GM18511 (cell line): ENCODE measurements around the gene CST7.
"Not testable (repeated sequence)": the region's sequence is repeated elsewhere in the genome, so short reads cannot be mapped to it uniquely, and the experiment has no call there.

Experiments
- ATAC-seq: cut with Tn5 transposase; IDR thresholded peaks from one replicate; pipeline ENCODE4 v1.9.1; 2021; ENCODE audit warnings: mild to moderate bottlenecking, moderate library complexity; ENCODE audit not compliant: unreplicated experiment

CST7 gene, protein sequence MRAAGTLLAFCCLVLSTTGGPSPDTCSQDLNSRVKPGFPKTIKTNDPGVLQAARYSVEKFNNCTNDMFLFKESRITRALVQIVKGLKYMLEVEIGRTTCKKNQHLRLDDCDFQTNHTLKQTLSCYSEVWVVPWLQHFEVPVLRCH

DNA sequence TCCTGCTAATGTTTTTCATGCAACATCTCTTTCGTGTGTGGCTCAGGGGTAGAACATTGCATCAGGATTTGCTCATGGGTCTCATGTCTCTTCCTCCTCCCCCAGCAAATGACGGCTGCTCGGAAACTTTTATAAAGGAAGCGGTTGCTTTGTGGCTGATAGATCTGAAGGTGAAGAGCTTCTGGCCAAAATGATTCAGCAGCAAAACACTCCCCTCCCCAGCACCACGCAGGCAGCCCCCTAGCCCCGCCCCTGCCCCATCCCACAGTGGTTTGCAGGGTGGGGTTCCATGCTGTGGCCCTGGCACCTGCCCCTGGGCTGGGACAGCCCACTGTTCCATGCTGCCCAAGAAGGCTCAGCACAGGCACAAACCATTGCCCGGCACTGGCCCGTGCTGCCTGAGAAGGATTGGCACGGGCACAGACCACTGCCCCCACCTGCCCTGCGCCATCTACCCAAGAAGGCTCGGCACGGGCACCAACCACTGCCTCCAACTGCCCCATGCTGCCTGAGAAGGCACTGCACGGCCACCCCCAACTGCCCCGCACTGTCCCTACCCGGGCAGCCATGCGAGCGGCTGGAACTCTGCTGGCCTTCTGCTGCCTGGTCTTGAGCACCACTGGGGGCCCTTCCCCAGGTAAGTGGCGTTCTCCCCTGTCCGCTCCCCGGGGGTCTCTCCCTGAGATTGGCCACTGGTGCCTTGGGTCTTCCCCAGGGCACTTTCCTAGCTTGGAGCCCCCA, at the start of gene CST7:
Gene CST7 (plus strand): TSS at position 331 of the 741 bp plus-strand sequence. CDS start 237 bp downstream, at position 568.
- peak; percentile 83 for ATAC-seq

DNA sequence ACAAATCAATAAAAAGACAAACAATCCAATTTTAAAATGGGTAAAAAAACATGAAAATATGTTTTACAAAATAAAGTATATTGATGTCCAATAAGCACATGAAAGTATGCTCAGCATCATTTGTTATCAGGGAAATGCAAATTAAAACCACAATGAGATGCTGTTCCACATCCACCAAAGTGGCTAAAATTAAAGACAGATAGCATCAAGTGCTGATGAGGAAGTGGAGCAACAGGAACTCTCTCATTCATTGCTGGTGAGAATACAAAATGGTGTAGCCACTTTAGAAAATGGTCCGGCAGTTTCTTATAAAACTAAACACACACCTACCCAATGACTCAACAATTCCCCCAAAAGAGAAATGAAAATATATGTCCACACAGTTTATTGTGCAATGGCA, 42.3 kb upstream of the CST7 start:
- ATAC-seq: no peak

DNA sequence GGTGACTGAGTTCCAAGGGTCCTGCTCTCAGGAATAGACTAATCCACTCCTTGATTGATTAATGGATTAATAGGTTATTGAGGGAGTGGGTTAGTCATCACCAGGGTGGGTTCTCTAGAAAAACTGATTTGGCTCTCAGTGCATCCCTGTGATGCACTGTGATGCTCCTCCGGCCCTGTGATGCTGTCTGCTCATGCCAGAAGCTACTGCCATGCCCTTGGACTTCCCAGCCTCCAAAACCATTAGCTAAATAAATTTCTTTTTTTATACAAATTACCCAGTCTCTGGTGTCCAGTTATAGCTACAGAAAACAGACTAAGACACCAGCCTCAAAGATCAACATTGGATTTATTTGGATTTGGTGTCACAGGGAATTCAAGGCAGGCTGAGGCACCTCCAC, 40.4 kb upstream of the CST7 start:
- ATAC-seq: no peak

DNA sequence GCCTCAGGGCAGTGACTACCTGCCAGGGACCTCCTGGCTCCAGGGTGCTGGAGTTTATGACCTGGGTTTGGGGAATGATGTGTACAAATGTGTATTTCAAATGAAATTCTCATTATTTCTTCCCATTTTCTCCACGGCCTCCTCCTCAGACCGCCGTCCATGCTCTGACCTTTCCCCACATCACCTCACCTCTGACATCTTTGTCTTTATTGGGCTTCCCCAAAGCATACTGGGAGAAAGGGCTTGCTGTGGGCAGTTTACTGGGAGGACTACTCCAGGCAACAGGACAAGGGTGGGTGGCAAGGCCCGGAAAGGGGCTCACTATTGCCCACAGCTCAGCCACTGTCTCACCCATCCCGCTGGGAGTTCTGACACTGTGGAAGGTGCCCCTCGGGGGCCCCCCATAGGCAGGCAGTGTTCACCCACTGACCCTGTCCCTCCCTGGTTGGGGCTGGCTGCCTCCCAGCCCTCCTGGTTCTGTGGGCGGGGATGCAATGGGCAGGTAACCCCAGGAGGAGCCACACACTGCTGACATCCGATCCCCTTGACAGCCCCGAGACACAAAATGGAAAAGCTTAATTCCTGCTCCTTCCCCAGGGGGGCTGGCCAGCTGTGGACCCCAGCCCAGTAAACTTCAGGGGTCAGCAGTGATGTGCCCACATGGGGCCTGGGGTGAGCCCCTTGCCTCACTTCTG, 39.8 kb upstream of the CST7 start:
- no peak for ATAC-seq

DNA sequence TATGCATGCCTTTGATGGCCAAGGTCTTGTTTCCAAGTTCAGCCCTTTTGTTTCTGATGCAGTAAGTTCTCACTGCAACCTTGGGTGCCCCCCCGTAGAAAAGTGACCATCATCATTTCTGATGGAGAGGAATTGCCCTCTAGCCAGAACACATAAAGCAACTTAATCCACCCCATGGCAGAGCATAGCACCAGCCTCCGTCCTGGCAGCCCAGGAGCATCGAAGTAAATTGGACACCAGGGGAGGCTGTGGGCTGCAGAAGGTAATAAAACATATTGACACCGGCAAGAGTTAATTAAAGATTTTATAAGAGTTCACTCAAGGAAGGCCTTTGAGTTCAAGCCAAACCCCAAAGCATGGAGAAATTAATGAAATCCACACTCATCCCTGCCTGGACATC, 39.2 kb upstream of the CST7 start:
- ATAC-seq: no peak

DNA sequence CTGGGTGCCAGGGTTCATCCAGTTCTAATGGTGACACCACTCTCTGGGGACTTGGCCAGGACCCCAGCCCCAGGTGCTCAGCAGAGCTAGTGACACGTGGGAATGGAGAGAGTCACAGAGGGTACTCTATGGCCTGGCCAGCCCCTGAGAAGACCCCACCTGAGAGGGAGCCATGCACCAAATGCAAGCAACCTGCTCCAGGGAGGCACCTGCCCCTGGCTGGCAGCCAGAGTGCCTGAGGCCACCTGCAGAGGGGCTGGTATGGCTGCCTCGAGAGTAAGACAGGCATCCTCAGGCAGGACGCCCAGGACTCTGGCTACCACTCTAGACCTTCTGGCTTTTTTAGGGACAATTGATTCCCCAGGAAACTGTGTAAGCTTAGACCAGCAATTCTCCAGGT, 38.6 kb upstream of the CST7 start:
- ATAC-seq: no peak

DNA sequence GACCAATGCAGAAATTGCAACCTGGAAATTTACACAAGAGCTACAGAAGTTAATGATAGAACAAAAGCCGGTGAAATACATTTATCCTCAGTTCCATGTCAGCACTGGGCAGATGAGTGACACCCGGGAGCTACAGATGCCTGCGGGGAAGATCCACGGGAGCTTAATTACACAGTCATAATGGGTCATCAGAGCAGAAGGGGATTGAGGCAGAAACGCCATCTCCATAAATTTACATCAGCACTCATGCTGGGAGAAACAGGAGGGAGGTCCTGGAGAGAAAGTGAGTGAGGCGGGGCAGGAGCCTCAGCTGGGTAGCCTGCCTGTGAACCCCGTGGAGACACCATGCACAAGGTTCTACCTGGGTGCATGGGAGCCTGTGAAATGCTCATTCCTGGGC, 37.6 kb upstream of the CST7 start:
- no peak for ATAC-seq

DNA sequence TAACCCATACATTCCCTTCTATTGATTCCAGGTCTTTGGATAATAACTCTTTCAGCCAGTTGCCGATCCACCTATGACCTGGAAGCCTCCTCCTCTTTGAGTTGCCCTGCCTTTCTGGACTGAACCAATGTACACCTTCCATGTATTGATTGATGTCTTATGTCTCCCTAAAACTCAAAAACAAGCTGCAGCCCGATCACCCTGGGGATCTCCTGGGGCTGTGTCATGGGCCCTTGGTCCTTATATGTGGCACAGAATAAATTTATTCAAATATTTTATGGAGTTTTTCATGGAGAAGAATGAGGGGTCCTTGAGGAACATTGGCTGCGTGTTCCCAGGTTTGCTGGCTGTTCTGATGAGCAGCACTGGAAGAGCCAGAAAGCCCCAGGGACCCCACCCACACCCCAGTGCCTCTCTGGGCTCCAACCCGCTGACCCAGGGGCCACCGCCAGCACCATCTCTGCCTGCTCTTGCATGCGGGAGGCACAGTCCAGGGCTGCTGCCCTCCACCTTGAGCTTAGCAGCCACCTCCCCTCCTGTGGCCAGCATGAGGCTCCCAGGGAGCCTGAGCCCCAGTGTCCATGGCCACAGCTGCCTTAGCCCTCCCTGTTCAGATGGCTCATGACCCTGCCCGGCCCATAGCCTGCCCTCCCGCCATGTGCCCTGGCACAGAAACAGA, 36.5 kb upstream of the CST7 start:
- no peak for ATAC-seq

DNA sequence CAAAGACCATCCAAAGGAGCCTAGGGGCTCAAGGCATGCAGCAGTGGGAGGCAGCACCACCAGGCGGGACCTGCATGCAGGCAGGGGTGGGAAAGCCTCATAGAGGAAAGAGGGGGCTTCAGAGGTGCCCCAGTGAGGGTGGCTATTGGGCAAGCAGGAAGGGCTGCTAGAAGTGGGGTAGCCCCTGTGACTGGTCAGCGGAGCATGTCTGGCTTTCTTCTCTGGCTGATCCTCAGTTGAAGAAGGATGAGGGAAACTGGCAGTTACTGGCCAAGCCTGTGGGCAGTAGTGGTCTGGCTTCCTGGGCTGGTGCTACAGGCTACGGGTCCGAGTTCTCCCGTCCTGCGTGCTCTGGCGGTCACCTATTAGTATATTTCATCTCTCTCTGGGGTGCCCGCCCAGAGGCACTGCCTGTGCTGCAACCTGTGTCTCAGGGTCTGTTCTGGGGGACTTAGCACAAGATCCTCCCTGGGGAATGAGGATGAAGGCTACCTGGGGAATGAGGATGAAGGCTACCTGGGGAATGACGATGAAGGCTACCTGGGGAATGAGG, 35.9 kb upstream of the CST7 start:
- no peak for ATAC-seq

DNA sequence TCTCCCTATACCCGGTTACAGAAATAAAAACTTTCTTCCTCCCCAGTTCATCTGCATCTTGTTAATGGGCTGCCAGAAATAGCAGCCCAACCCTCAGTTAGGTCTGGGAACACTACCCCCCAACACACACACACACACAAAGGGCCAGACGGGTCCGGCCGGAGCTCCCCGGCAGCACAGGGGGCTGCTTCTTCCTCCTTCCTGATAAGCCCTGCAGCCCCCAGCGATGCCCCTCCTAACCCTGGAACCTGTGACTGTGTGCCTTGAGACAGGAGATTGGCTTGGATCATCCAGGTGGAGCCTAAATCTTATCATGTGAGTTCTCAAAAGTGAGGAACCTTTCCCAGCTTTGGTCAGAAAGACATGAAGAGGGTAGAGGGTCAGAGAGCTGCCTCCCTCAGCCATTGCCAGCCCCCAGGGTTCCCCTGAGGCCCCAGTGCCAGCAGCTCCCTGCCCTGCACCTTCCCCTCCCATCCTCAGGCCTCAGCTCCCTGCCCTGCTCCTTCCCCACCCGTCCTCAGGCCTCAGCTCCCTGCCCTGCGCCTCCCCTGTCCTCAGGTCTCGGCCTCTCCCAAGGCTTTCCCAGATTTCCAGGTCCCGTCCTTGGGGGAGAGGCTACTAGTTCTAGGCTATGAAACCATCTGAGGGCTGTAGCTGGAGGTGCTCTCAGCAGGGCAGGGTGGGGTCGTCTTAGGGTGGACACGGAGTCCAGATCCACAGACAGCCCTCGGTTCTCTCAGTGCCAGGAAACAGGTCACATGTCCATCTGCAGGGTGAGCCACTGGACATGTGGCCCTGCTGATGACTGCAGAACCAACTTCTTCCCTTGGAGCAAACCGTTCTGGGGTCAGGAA, 34.5 kb upstream of the CST7 start:
- ATAC-seq: no peak

DNA sequence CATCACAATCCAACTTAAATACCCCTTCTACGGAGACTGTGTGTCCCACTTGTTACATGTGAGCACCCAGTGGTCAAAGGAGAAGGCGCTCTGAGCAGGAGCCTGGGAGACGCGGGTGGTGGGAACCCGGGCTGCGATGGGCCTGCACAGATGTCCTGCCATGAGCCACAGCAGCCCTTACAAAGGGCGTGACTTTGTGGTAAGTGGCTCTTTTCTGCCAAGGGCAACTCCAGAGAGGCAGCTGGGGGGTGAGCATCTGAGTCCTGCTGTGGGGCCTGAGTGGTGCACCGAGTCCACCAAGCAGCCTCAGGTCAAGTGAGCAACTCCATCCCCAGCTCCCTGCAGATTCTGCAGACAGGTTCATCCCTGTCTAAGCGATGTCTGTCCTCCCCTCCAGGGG, 33.6 kb upstream of the CST7 start:
- no peak for ATAC-seq

DNA sequence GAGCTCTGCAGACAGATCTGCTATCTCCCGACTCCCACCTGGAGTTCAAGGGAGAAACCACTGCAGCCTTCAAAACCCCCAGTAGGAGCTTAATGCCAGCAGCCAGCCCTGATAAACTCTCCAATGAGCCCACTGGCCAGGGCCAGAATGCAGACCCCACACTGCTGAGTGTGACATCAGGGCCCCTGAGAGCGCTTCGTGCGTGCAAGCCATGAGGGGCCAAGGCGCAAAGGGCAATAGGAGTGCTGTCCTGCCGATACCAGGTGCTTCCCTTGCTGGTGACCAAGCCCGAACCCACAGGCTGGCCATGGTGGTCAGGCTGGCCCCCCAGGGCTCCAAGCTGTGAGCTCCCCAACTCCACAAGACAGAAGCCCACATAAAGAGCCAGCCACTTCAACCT, 33.2 kb upstream of the CST7 start:
- ATAC-seq: no peak

DNA sequence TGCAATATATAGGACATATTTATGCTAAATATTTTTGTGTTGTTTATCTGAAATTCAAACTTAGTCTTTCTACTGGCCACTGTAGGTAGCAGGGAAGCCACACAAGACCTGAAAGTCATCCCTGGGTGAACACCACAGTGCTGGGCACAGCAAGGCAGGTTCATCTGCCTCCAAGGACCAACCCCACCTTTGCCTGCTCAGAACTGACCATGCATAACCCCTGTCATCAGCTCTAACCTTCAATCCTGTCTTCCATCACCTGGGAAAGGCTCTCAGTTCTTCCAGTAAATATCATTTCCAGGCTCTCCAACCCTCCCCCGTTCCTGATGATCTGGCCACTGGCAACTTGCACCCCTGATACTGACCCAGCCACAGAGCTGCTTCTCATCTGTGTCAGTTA, 32.7 kb upstream of the CST7 start:
- ATAC-seq: no peak

DNA sequence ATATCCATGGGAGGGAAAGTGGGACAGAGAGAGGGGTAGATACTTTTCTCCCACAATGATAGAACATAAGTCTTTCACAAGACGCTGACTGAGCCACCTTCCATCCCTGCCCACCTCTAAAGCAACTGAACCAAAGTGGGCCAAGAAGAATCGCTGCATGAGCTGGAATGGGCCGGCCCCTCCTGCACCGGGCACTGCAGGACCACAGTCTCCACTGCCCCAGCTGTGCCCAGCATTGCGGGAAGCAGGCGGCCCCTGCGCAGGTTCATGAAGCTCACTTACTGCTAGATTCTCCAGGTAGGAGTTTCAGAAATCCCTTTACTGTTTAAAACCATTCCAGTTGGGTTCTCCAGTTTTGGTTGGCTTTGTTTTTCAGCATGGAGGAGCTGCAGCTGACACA, 32.0 kb upstream of the CST7 start:
- no peak for ATAC-seq

DNA sequence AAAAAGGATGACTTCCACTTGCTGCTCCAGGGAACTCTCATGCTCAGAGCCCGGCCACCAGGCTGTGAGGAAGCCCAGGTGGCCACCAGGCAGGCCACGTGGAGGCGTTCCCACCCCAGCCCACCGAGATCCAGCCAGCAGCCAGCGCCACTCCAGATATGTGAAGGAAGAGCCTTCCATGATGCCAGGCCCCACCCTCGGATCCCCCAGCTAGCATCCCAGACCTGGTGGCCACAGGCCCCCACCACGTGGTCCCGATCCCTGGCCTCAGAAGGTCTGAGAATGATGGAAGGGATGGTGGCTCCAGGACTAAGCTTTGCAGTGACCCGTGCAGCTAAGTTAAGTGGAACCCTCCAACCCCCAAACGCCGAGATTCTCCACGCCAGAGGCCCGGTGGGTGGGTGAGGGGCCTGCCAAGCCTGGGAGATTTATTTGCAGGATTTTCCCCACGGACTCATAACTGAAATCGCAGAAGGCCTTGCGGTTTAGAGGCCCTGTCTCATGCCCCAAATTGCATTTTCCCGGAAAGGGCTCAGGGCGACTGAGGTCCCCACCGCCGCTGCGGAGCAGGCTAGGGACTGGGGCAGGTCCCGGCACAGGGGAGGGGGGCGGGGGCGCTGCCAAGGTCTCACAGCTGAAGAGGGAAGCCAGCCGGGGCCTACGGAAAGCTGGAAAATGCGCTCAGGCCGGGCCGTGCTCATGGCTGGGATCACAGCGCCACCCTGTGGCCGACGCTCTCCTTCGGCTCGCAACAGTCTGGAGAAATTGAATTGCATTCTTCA, 31.1 kb upstream of the CST7 start:
- peak; percentile 71 for ATAC-seq

DNA sequence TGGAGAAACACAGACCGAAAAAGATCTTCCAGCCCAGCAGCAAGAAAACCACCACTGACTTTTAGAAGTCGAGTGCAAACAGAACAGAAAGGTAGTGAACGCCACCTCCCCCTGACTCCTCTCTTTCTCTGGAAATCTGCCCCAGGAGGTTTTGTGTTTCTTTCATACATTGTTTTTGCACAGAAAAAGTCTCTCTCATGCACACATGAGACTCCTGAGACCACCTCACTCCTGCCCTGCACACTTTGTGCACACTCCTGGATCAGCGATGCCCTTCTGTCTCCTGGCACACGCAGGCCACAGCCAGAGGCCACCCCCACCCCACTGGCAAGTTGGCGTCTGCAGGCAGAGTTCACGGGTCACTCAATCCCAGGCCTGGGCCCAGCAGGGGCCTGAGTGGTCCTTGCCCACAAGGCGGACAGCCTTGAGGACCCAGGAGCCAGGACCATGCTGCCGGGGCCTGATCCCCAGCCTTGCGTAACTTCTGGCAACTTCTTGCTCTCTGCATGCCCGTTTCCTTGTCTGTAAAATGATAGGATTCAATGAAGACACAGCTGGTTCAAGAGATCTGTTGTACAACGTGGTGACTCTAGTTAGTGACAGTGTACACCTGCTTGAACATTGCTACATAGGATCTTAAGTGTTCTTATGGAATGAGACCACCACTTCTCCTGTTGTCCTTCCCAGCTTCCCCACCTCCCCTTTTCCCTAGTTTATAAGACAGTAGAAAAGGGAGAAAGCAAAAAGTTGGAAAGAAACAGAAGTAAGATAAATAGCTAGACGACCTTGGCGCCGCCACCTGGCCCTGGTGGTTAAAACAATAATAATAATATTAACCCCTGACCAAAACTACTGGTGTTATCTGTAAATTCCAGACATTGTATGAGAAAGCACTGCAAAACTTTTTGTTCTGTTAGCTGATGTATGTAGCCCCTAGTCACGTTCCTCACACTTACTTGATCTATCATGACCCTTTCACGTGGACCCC, 30.2 kb upstream of the CST7 start:
- no peak for ATAC-seq

DNA sequence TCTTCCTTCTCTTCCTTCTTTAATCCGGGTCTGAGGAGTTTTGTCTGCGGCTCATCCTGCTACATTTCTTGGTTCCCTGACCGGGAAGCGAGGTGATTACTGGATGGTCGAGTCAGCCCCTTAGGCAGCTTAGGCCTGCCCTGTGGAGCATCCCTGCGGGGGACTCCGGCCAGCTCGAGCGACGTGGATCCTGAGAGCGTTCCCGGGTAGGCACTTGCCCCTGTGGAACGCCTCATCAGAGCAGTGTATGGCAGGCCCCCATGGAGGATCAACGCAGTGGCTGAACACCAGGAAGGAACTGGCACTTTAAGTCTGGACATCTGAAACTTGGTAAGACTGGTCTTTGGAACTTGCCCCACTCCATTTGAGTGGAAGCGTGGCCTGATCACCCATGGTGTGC, 29.4 kb upstream of the CST7 start:
- not testable (repeated sequence) for ATAC-seq

DNA sequence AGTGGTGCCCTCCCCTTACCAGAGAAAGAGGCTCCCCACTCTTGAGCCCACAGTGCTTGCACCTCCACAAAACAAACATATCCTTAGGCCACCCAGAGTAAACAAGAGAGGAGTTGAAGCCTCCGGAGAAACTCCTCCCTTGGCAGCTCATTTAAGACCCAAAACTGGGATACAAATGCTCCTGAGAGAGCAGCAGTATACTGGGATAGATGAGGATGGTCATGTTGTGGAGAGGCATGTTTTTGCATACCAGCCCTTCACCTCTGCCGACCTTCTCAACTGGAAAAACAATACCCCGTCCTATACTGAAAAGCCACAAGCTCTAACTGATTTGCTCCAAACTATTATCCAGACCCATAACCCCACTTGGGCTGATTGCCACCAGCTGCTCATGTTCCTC, 28.4 kb upstream of the CST7 start:
- ATAC-seq: not testable (repeated sequence)

DNA sequence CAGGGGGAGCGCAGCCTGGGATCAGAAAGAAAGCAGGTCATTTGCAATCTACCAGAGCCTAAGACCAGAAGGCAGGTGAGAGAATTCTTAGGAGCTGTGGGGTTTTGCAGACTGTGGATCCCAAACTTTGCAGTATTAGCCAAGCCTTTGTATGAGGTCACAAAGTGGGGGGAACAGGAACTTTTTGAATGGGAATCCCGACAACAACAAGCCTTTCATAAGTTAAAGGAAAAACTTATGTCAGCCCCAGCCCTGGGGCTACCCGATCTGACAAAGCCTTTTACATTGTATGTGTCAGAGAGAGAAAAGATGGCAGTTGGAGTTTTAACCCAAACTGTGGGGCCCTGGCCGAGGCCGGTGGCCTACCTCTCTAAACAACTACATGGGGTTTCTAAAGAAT, 19.8 kb upstream of the CST7 start:
- not testable (repeated sequence) for ATAC-seq
